Endothelial cell of umbilical vein (primary cell): ENCODE data around the gene PLXNB2. TPM values are rescaled to one million over a fixed set of nuclear protein-coding genes. Genes with fewer than 3 reads are reported as not detected.

ENCODE experiments used
- BruUV-seq: library from RNA; stranded (reverse); fragments of 400-500 nt; replicated peaks from 2 replicates; lab custom pipeline; 2021; lab: Mats Ljungman, UMichigan
- CTCF ChIA-PET: fragments of 300-600, 350-600 bp; sonication (Branson Sonifier 250); formaldehyde crosslinking; loops from one replicate; lab custom pipeline; 2021; ENCODE audit warnings: antibody characterized with exemption, inconsistent platforms; lab: Charles Lee
- POLR2A ChIA-PET: fragments of 300-600, 350-600 bp; sonication (Branson Sonifier 250); formaldehyde crosslinking; loops from one replicate; lab custom pipeline; 2021; ENCODE audit warnings: antibody characterized with exemption, inconsistent platforms; lab: Charles Lee
- DNase-seq: peaks from one replicate; pipeline ENCODE4 v3.0.0-alpha.2; 2011; ENCODE audit warnings: low read depth, low spot score
- FAIRE-seq: peaks from 2 replicates; lab custom pipeline; 2011; peaks lifted over from hg19 to GRCh38; lab: Jason Lieb, UNC
- H2AFZ ChIP-seq: 2 replicates; pipeline ENCODE4 v1.6.0; 2012; ENCODE audit warnings: low read depth, low read length, control low read depth, inconsistent platforms
- H3K27ac ChIP-seq: 2 replicates; pipeline ENCODE4 v1.5.1; 2011; ENCODE audit warnings: low read depth, mild to moderate bottlenecking, control low read depth, low read length, moderate library complexity; ENCODE audit not compliant: insufficient read depth
- H3K27me3 ChIP-seq, 2 experiments: 2 replicates each; pipeline versions ENCODE4 v1.6.0 to v1.6.1; 2011; ENCODE audit warnings: low read length in 2 of 2, mixed read lengths in 1 of 2; ENCODE audit not compliant: control insufficient read depth in 2 of 2, insufficient read depth in 2 of 2
- H3K36me3 ChIP-seq, 2 experiments: 2 replicates in 1 of 2; 3 replicates in 1 of 2; pipeline ENCODE4 v1.5.1; 2011; ENCODE audit warnings: low read length in 2 of 2, mild to moderate bottlenecking in 1 of 2, moderate library complexity in 1 of 2; ENCODE audit not compliant: control insufficient read depth in 2 of 2, insufficient read depth in 2 of 2; ENCODE audit errors: extremely low read depth in 1 of 2
- H3K4me1 ChIP-seq: 3 replicates; pipeline ENCODE4 v1.5.1; 2011; ENCODE audit warnings: mild to moderate bottlenecking, low read length; ENCODE audit not compliant: control insufficient read depth, insufficient read depth; ENCODE audit errors: extremely low read depth
- H3K4me2 ChIP-seq: 2 replicates; pipeline ENCODE4 v1.6.1; 2011; ENCODE audit warnings: low read length, control low read depth, mixed read lengths; ENCODE audit not compliant: insufficient read depth
- H3K4me3 ChIP-seq, 3 experiments: fragments of 200-600 bp in 1 of 3; sonication (generic), shearing (Covaris generic) in 1 of 3; replicated peaks in 1 of 3; 2 replicates each; pipeline ENCODE4 v1.5.1; 2011 to 2016; ENCODE audit warnings: control low read depth in 3 of 3, low read length in 3 of 3, mild to moderate bottlenecking in 2 of 3, inconsistent platforms in 1 of 3, low read depth in 1 of 3, moderate library complexity in 1 of 3; ENCODE audit not compliant: insufficient read depth in 1 of 3
- H3K79me2 ChIP-seq: 2 replicates; pipeline ENCODE4 v1.6.0; 2012; ENCODE audit warnings: low read length, inconsistent platforms; ENCODE audit not compliant: control insufficient read depth, insufficient read depth
- H3K9ac ChIP-seq: replicated peaks from 2 replicates; pipeline ENCODE3; 2011; ENCODE audit warnings: low read length, control low read depth; ENCODE audit not compliant: insufficient read depth; ENCODE audit errors: extremely low read depth
- H3K9me1 ChIP-seq: replicated peaks from 3 replicates; pipeline ENCODE4 v1.6.0; 2011; ENCODE audit warnings: mild to moderate bottlenecking, low read length; ENCODE audit not compliant: control insufficient read depth, insufficient read depth; ENCODE audit errors: extremely low read depth
- H3K9me3 ChIP-seq: replicated peaks from 2 replicates; pipeline ENCODE4 v1.5.1; 2012; ENCODE audit warnings: low read length, inconsistent platforms; ENCODE audit not compliant: control insufficient read depth, insufficient read depth
- H4K20me1 ChIP-seq: replicated peaks from 2 replicates; pipeline ENCODE3; 2011; ENCODE audit warnings: mild to moderate bottlenecking, low read length; ENCODE audit not compliant: control insufficient read depth, insufficient read depth; ENCODE audit errors: extremely low read depth
- EZH2 ChIP-seq: IDR thresholded peaks from 2 replicates; pipeline ENCODE4 v1.6.1; 2012; ENCODE audit warnings: borderline replicate concordance, low read depth, mild to moderate bottlenecking, moderate library complexity, low read length, inconsistent platforms; ENCODE audit not compliant: severe bottlenecking
- FOS ChIP-seq: IDR thresholded peaks from 2 replicates; pipeline ENCODE4 v1.6.1; 2011; ENCODE audit warnings: mild to moderate bottlenecking, low read length, moderate library complexity, borderline replicate concordance; ENCODE audit not compliant: insufficient read depth
- GATA2 ChIP-seq: IDR thresholded peaks from 2 replicates; pipeline ENCODE4 v1.7.0; 2011; ENCODE audit warnings: low read depth, mild to moderate bottlenecking, moderate library complexity, mixed read lengths, low read length; ENCODE audit not compliant: insufficient read length, insufficient read depth
- JUN ChIP-seq: IDR thresholded peaks from 2 replicates; pipeline ENCODE4 v1.6.1; 2011; ENCODE audit warnings: borderline replicate concordance, low read depth; ENCODE audit not compliant: insufficient read length, insufficient read depth
- MYC ChIP-seq: IDR thresholded peaks from one replicate; pipeline ENCODE4 v1.6.1; 2011; ENCODE audit warnings: mild to moderate bottlenecking, low read depth, low read length
- POLR2A ChIP-seq: IDR thresholded peaks from 2 replicates; pipeline ENCODE4 v1.6.1; 2012; ENCODE audit warnings: low read depth, mild to moderate bottlenecking, control low read depth, low read length
- POLR2AphosphoS5 ChIP-seq: IDR thresholded peaks from 2 replicates; pipeline ENCODE4 v1.6.1; 2012; ENCODE audit warnings: low read depth, mild to moderate bottlenecking, control low read depth, low read length, moderate library complexity; ENCODE audit not compliant: insufficient read depth
- dilution Hi-C: fragments of 300-500 bp; cut with MboI; formaldehyde crosslinking; loops from one replicate; pipeline ENCODE4 v1.15.0; 2019; ENCODE audit warnings: low sequenced_read_pairs; ENCODE audit not compliant: extremely low pct_ligation_motif_present
- intact Hi-C: fragments of 100-400 bp; cut with micrococcal nuclease; formaldehyde crosslinking; loops from one replicate; pipeline ENCODE4 v1.10.0; 2022
- polyA plus RNA-seq, 4 experiments: library from polyadenylated mRNA; depleted of rRNA in 3 of 4; stranded (reverse) in 3 of 4; unstranded in 1 of 4; fragments of >200 nt; gene quantifications; 2 replicates each; pipeline versions ENCODE4 v1.2.1 to v1.2.3, GENCODE V29; 2011 to 2012; ENCODE audit warnings: missing spikeins in 1 of 4
- total RNA-seq: library from RNA; stranded (reverse); gene quantifications from 2 replicates; pipeline ENCODE4 v1.2.3, GENCODE V29; 2021
- TF ChIP-seq, protein P1 (sequence below), 2 donors: IDR thresholded peaks; 1 replicate in 1 of 2; 2 replicates in 1 of 2; pipeline ENCODE4 v1.5.1; 2011; ENCODE audit warnings: low read length in 2 of 2, mild to moderate bottlenecking in 2 of 2, moderate library complexity in 2 of 2, control low read depth in 1 of 2, inconsistent platforms in 1 of 2, low read depth in 1 of 2; ENCODE audit not compliant: insufficient read depth in 1 of 2; ENCODE audit errors: extremely low read depth in 1 of 2
- TF ChIP-seq, protein P2 (sequence below): IDR thresholded peaks from 2 replicates; pipeline ENCODE4 v1.6.1; 2011; ENCODE audit not compliant: insufficient read depth, insufficient read length

PLXNB2 gene
- total and polyA plus RNA-seq, 2 donors (not counting 3 experiments of a cell fraction or from before 2014, with no cell fraction given) = 82.3 to 139 TPM

DNA sequence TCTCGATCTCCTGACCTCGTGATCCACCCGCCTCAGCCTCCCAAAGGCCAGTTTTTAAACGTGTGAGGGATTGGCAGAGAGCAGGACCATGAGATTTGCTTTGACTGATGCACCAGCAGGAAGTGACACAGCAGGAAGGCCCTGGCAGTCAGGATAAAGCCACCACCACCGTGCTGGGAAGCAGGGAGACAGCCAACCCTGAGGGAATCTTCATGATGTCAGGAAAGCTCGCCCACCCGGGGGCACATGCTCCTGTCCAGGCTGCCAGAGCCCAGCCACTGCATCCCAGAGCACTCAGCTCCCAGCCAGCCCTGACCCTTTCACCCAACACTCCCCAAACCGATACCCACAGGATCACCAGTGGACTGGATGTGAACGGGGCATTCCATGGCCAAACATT, 68.7 kb downstream of the PLXNB2 start:
- Histone ChIP-seq H3K4me3 (no peak overlapping the region), H3K4me1 (peaks cover 15% of the 10 kb centered on the region), H4K20me1 (no peaks in the 10 kb centered on the region), H3K27me3 (no peaks in the 10 kb centered on the region), H3K9me3 (no peaks in the 10 kb centered on the region), H2AFZ (no peak overlapping the region), H3K9me1 (no peaks in the 10 kb centered on the region), H3K36me3 (peaks cover 0 to 10% of the 10 kb centered on the region in 2 experiments), H3K4me2 (no peak overlapping the region), H3K79me2 (peaks cover 51% of the 10 kb centered on the region), H3K9ac (no peak overlapping the region), H3K27ac (no peak overlapping the region)
- ChIA-PET CTCF (no interaction called here), POLR2A (no interaction called here)
- DNase-seq (no peak), FAIRE-seq (no peak)
- dilution Hi-C loops (no loop called here), intact Hi-C loops (no loop called here)
- BruUV-seq = no TSS peak
- TF ChIP-seq, protein P1, sequence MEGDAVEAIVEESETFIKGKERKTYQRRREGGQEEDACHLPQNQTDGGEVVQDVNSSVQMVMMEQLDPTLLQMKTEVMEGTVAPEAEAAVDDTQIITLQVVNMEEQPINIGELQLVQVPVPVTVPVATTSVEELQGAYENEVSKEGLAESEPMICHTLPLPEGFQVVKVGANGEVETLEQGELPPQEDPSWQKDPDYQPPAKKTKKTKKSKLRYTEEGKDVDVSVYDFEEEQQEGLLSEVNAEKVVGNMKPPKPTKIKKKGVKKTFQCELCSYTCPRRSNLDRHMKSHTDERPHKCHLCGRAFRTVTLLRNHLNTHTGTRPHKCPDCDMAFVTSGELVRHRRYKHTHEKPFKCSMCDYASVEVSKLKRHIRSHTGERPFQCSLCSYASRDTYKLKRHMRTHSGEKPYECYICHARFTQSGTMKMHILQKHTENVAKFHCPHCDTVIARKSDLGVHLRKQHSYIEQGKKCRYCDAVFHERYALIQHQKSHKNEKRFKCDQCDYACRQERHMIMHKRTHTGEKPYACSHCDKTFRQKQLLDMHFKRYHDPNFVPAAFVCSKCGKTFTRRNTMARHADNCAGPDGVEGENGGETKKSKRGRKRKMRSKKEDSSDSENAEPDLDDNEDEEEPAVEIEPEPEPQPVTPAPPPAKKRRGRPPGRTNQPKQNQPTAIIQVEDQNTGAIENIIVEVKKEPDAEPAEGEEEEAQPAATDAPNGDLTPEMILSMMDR (IDR thresholded peaks at IDR 0.05; ENCODE audit: extremely low read depth in 1 of 2, insufficient read depth in 1 of 2, low read depth in 1 of 2, low read length in 2 of 2) = no peak
- TF ChIP-seq FOS (no peak), JUN (no peak), EZH2 (no peak), POLR2AphosphoS5 (no peak), POLR2A (no peak), GATA2 (no peak), MYC (no peak)
- TF ChIP-seq, protein P2, sequence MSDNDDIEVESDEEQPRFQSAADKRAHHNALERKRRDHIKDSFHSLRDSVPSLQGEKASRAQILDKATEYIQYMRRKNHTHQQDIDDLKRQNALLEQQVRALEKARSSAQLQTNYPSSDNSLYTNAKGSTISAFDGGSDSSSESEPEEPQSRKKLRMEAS = no peak
